Measurements from ENCODE around the gene PDIK1L.
A peak's percentile ranks its signal among the peaks of the same experiment; 100 is the strongest.

PDIK1L gene

DNA sequence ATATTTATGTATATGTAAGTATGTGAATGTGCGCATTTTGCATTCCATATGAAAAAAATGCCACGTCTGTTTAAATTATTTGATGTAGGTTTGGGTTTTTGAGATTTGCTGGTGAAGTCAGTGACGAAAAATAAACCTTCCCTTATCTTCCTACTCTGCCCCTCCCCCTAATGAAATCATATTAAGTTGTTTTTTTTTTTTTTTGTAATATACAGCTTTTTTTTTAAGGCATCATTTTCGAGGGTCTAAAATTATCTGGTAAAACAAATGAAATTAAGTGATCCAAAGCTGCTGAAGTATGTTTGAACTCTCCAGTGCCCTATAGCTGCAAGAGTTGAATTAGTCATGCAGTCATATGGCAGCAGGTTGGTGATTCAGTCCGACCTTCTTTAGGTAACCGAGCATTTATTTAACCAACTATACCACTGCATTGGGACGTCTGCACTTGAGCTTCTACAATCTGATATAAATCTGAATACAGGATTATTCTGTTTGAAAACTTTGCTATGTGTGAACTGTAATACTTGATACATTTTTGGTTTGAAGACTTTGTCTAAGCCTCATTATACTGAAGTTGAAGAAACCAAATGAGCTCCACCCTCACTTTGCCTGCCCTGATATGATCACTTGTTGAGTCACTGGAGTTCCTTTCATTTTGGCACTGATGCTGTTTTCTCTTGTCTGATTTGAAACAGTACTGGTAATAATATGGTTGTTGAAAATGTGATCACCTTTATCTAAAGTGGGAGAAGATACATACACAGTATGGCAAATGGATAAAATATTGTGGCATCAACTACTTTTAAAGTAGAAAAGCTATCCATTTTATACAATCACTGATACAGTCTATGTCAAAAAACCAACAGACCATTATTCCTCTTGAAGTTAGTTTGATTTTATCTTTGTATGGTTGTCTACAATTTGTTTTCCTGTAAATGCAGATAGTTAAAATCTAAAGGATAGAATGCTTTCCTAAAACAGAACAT lies 11.7 kb downstream of the PDIK1L start:
- no peak for DNase-seq (ENCODE audit: low read depth, low spot score)

GRCh38 chr1:26124418-26125331 lies 13.1 kb downstream of the PDIK1L start:
- DNase-seq (ENCODE audit: low read depth, low spot score): no peak

DNA sequence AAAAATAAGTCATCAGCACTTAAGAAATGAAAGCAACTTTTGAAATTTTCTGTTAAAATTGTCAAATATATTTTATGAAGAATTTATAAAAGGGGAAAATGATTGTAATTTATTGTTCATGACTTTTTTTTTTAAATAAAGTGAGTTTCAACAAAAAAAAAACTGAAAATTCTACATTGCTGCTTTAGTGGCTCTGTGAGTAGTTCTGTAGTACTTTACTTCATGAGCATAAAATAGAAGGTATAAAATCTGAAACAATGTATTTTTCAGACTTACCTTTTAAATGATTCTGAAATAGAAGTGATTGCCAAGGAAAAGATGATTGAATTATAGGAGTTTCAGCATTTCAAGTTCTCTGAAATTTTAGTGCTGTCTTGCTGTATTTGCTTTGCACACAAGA lies 13.8 kb downstream of the PDIK1L start:
- no peak for DNase-seq (ENCODE audit: low read depth, low spot score)

GRCh38 chr1:26125946-26126320 lies 14.3 kb downstream of the PDIK1L start:
- no peak for DNase-seq (ENCODE audit: low read depth, low spot score)

- DNase-seq (ENCODE audit: low read depth, low spot score): no peak
These were observed 14.9 kb downstream of the PDIK1L start for GRCh38 chr1:26126321-26127084.

GRCh38 chr1:26127235-26128163 lies 15.9 kb downstream of the PDIK1L start:
- no peak for DNase-seq (ENCODE audit: low read depth, low spot score)

DNA sequence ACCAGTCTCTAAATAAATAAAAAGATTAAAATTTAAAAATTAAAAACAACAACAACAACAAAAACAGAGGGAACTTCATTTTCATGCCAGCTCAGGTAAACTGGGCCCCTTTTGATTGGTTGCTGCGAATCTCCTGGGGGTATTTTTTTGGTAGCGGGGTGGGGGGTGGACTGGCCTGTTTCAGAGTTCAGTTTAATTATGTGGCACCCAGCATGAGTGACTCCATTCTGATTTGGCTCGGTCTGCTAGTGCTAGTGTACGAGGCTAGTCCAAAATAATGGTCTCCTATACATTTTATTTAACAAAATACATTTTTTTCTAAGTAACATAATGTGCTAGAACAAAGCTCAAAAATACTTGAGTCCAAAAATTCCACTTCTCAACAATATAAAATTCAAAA lies 18.2 kb downstream of the PDIK1L start:
- DNase-seq (ENCODE audit: low read depth, low spot score): no peak

DNA sequence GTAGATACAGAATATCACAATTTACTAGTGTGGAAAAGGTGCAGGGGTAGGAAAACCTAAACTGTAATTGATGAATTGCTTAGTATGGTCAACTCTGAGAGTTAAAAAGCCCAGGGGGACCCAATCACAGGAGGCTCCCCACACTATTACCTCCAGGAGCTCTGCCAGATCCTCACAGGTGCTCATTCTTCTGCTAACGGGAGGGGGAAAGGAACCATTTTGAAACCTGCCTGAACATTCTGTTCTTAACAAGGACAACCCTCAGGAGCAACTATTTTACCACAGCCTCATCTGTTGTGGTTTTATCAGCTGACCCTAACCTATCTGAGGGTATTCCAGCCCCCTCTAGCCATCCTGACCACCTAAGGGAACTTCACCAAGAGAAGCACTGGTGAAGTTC lies 19.1 kb downstream of the PDIK1L start:
- no peak for DNase-seq (ENCODE audit: low read depth, low spot score)

DNA sequence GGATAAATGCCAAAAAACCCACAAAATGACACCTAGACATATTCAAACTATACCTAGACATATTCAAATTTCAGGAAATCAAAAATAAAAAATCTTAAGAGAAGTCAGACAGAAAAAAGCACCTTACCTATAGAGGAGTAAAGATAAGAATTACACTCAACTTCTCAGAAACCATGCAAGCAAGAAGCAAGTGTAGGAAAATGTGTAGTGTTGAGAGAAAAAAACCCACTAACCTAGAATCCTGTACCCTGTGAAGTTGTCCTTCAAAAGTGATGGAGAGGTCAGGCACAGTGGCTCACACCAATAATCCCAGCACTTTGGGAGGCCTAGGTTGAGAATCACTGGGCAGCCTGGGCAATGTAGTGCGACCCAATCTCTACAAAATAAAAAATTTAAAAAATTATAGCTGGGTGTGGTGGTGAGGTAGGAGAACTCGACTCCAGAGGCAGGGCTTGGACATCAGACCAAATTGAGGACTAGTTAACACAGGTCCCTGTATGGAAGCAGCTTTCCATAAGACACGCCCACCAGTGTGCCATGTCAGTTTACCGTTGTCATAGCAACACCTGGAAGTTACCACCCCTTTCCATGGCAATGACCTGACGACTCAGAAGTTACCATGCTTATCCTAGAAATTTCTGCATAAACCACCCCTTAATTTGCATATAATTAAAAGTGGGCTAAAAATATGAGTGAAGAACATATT lies 20.7 kb downstream of the PDIK1L start:
- DNase-seq (ENCODE audit: low read depth, low spot score): no peak

DNA sequence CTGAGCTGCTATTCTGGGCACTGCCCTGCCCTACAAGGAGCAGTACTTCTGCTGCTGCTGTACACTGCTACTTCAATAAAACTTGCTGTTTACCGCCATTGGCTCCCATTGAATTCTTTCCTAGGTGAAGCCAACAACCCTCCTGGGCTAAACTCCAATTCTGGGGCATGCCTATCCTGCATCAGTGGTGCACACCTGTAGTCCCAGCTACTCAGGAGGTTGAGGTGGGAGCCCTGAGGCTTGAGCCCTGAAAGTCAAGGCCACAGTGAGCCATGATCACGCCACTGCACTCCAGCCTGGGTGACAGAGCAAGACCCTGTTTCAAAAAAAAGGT lies 21.2 kb downstream of the PDIK1L start:
- no peak for DNase-seq (ENCODE audit: low read depth, low spot score)

DNA sequence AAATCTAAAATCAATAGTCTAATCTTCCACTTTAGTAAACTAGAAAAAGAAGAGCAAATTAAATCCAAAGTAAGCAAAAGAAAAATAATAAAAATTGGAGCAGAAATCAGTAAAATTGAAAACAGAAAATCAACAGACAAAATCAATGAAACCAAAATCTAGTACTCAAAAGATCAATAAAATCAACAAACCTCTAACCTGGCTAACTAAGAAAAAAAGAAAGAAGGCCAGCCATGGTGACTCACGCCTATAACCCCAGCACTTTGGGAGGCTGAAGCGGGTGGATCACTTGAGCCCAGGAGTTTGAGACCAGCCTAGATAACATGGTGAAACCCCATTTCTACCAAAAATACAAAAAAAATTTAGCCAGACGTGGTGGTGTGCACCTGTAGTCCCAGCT lies 22.8 kb downstream of the PDIK1L start:
- DNase-seq (ENCODE audit: low read depth, low spot score): no peak

GRCh38 chr1:26138974-26139558 lies 27.4 kb downstream of the PDIK1L start:
- no peak for DNase-seq (ENCODE audit: low read depth, low spot score)

- DNase-seq (ENCODE audit: low read depth, low spot score): no peak
These were observed 30.5 kb downstream of the PDIK1L start for GRCh38 chr1:26142159-26142558.

GRCh38 chr1:26145041-26145959 lies 33.7 kb downstream of the PDIK1L start:
- peak; percentile 86 for DNase-seq (ENCODE audit: low read depth, low spot score)

DNA sequence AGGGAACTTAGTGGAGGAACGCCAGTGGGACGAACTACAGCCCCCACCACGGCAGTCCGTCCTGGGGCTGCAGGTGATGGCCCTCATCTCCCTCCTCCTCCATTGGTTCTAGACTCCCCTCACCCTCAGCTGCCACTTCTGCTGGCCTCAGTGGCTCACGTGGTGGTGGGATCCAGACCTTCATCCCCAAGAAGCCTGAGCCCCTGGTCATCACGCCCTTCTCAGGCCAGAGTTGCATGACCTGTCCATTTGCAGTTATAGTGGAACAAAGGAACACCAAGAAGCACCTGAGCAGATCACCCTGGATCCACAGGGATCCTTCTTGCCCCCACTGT lies 34.3 kb downstream of the PDIK1L start:
- no peak for DNase-seq (ENCODE audit: low read depth, low spot score)

GRCh38 chr1:26148887-26149286 lies 37.3 kb downstream of the PDIK1L start:
- no peak for DNase-seq (ENCODE audit: low read depth, low spot score)

GRCh38 chr1:26153966-26154532 lies 42.4 kb downstream of the PDIK1L start:
- no peak for DNase-seq (ENCODE audit: low read depth, low spot score)

- DNase-seq (ENCODE audit: low read depth, low spot score): no peak
These were observed 43.1 kb downstream of the PDIK1L start for GRCh38 chr1:26154750-26155149.

Data from astrocyte of the hippocampus (primary cell).